Type B pancreatic cell (in vitro differentiated cells): ENCODE results near the gene CNTF. TPM values are rescaled to one million over a fixed set of nuclear protein-coding genes. Genes with fewer than 3 reads are reported as not detected.

Experiments
- DNase-seq: peaks from one replicate; pipeline ENCODE4 v3.0.0; 2021; ENCODE audit warnings: mixed read lengths; ENCODE audit not compliant: unreplicated experiment; ENCODE audit errors: extremely low spot score
- H3K27ac Mint-ChIP-seq: 2 replicates; pipeline ENCODE4 v1.8.0; 2021; ENCODE audit warnings: mild to moderate bottlenecking, mixed read lengths
- H3K27me3 Mint-ChIP-seq: 2 replicates; pipeline ENCODE4 v1.8.0; 2021; ENCODE audit warnings: mixed read lengths
- H3K36me3 Mint-ChIP-seq: 2 replicates; pipeline ENCODE4 v1.8.0; 2021; ENCODE audit warnings: mixed read lengths
- H3K4me1 Mint-ChIP-seq: one replicate; pipeline ENCODE4 v1.8.0; 2021; ENCODE audit warnings: mixed read lengths; ENCODE audit not compliant: unreplicated experiment
- H3K4me3 Mint-ChIP-seq: 2 replicates; pipeline ENCODE4 v1.8.0; 2021; ENCODE audit warnings: mild to moderate bottlenecking, mixed read lengths
- H3K9me3 Mint-ChIP-seq: 2 replicates; pipeline ENCODE4 v1.8.0; 2021; ENCODE audit warnings: mixed read lengths
- CTCF ChIP-seq: fragments of 200-600 bp; sonication (generic); conservative IDR thresholded peaks from 2 replicates; pipeline ENCODE4 v1.5.0; 2021; ENCODE audit warnings: antibody characterized with exemption, mild to moderate bottlenecking
- total RNA-seq: library from RNA; stranded (reverse); gene quantifications from 2 replicates; pipeline ENCODE4 v1.2.1, GENCODE V29; 2021; ENCODE audit warnings: low replicate concordance

The CNTF gene
- total RNA-seq, 1 donor from 2014 or later: 2.0 TPM

- no peak for DNase-seq
- no peak for TF ChIP-seq CTCF
- no peak overlapping the region for H3K4me3 Mint-ChIP-seq
Observed at GRCh38 chr11:58659910-58660570, 37.6 kb downstream of the CNTF start.

GRCh38 chr11:58671983-58672633 is 49.6 kb downstream of the CNTF start:
- Mint-ChIP-seq H3K36me3 (no peaks in the 10 kb centered on the region), H3K4me1 (no peaks in the 10 kb centered on the region), H3K9me3 (no peaks in the 10 kb centered on the region), H3K27ac (no peak overlapping the region), H3K27me3 (no peaks in the 10 kb centered on the region), H3K4me3 (no peak overlapping the region)
- no peak for DNase-seq
- TF ChIP-seq CTCF: no peak

More at GRCh38 chr11:58659910-58660570, 37.6 kb downstream of the CNTF start:
- Mint-ChIP-seq H3K27me3 (peaks cover 3% of the 10 kb centered on the region), H3K9me3 (peaks cover 4% of the 10 kb centered on the region), H3K36me3 (no peaks in the 10 kb centered on the region), H3K27ac (no peak overlapping the region), H3K4me1 (no peaks in the 10 kb centered on the region)

GRCh38 chr11:58674609-58675008 is 52.1 kb downstream of the CNTF start:
- DNase-seq: no peak
- Mint-ChIP-seq H3K36me3 (no peaks in the 10 kb centered on the region), H3K27me3 (no peaks in the 10 kb centered on the region), H3K9me3 (no peaks in the 10 kb centered on the region), H3K4me3 (no peak overlapping the region), H3K27ac (no peak overlapping the region), H3K4me1 (no peaks in the 10 kb centered on the region)
- TF ChIP-seq CTCF: no peak

Other genes starting within 250 kb of the CNTF start
- not detected in 2 replicates for gene OR5B3, start 215.8 kb upstream of the CNTF start, total RNA-seq
- not detected in 2 replicates for gene OR5B2, start 194.5 kb upstream of the CNTF start, total RNA-seq
- gene OR5B12, start 180.4 kb upstream of the CNTF start, total RNA-seq: not detected in 2 replicates
- not detected in 2 replicates for gene OR5B21, start 114.6 kb upstream of the CNTF start, total RNA-seq
- gene LPXN, start 46.8 kb upstream of the CNTF start, total RNA-seq: 4.5 and 4.7 TPM in 2 replicates
- gene ZFP91, start 43.6 kb upstream of the CNTF start, total RNA-seq: 39.6 and 43.6 TPM in 2 replicates
- gene GLYAT, start 109.3 kb downstream of the CNTF start, total RNA-seq: 1.6 TPM in 1 of 2 replicates, not detected in the other
- 0.58 TPM in 1 of 2 replicates, not detected in the other for gene GLYATL2, start 222.0 kb downstream of the CNTF start, total RNA-seq